CD14-positive monocyte (primary cell): Measurements from ENCODE around the gene TLCD4. TPM values are rescaled to one million over a fixed set of nuclear protein-coding genes. Genes with fewer than 3 reads are reported as not detected.

Source experiments
- DNase-seq, 3 donors: peaks; one replicate each; pipeline ENCODE4 v3.0.0-alpha.2; 2011 to 2022
- H2AFZ ChIP-seq: 2 replicates; pipeline ENCODE4 v1.6.0; 2012; ENCODE audit warnings: mild to moderate bottlenecking, low read depth, low read length, inconsistent platforms; ENCODE audit not compliant: insufficient read depth, poor library complexity, severe bottlenecking
- H3K27ac ChIP-seq, 2 donors: 1 replicate in 1 of 2; 2 replicates in 1 of 2; pipeline ENCODE4 v1.5.1; 2012 to 2013; ENCODE audit warnings: low read length in 2 of 2, control low read depth in 1 of 2, inconsistent platforms in 1 of 2, low read depth in 1 of 2, mild to moderate bottlenecking in 1 of 2
- H3K27me3 ChIP-seq, 2 donors: one replicate each; pipeline versions ENCODE4 v1.6.0 to v1.6.1; 2011 to 2013; ENCODE audit warnings: low read length in 2 of 2; ENCODE audit not compliant: control insufficient read depth in 2 of 2, insufficient read depth in 2 of 2
- H3K36me3 ChIP-seq, 2 donors: replicated peaks in 1 of 2; 1 replicate in 1 of 2; 2 replicates in 1 of 2; pipeline versions ENCODE4 v1.5.1 to v1.6.1; 2012 to 2013; ENCODE audit warnings: low read length in 2 of 2, control low read depth in 1 of 2, inconsistent platforms in 1 of 2, mild to moderate bottlenecking in 1 of 2; ENCODE audit not compliant: insufficient read depth in 2 of 2, control insufficient read depth in 1 of 2
- H3K4me1 ChIP-seq, 2 donors: 1 replicate in 1 of 2; 2 replicates in 1 of 2; pipeline versions ENCODE4 v1.5.1 to v1.6.1; 2012 to 2013; ENCODE audit warnings: low read length in 2 of 2, control low read depth in 1 of 2, inconsistent platforms in 1 of 2, mild to moderate bottlenecking in 1 of 2, moderate library complexity in 1 of 2; ENCODE audit not compliant: insufficient read depth in 2 of 2, control insufficient read depth in 1 of 2
- H3K4me2 ChIP-seq: replicated peaks from 2 replicates; pipeline ENCODE3; 2012; ENCODE audit warnings: low read length, moderate library complexity, mild to moderate bottlenecking; ENCODE audit not compliant: poor library complexity, severe bottlenecking; ENCODE audit errors: extremely low read depth
- H3K4me3 ChIP-seq, 3 experiments: fragments of 200-600 bp in 1 of 3; sonication (generic) in 1 of 3; replicated peaks in 1 of 3; 1 replicate in 2 of 3; 2 replicates in 1 of 3; pipeline ENCODE4 v1.5.1; 2011 to 2013; ENCODE audit warnings: low read length in 3 of 3, mild to moderate bottlenecking in 3 of 3, control low read depth in 2 of 3, low read depth in 2 of 3, inconsistent platforms in 1 of 3, moderate library complexity in 1 of 3
- H3K79me2 ChIP-seq: 2 replicates; pipeline ENCODE4 v1.6.0; 2012; ENCODE audit warnings: mild to moderate bottlenecking, control low read depth, inconsistent platforms, low read length, moderate library complexity; ENCODE audit not compliant: insufficient read depth
- H3K9ac ChIP-seq: 2 replicates; pipeline ENCODE4 v1.6.0; 2017; ENCODE audit warnings: low read length, mild to moderate bottlenecking; ENCODE audit not compliant: insufficient read depth, poor library complexity, severe bottlenecking
- H3K9me3 ChIP-seq, 2 donors: replicated peaks in 1 of 2; 1 replicate in 1 of 2; 2 replicates in 1 of 2; pipeline versions ENCODE4 v1.5.1 to v1.6.1; 2012 to 2013; ENCODE audit warnings: low read length in 2 of 2, control low read depth in 1 of 2; ENCODE audit not compliant: control insufficient read depth in 1 of 2, insufficient read depth in 1 of 2
- H4K20me1 ChIP-seq: 2 replicates; pipeline ENCODE4 v1.6.0; 2012; ENCODE audit warnings: mild to moderate bottlenecking, low read length, control low read depth, moderate library complexity; ENCODE audit not compliant: insufficient read depth
- H3K27ac Mint-ChIP-seq, 7 donors: one replicate each; pipeline ENCODE4 v1.8.0; 2020; ENCODE audit warnings: mild to moderate bottlenecking in 7 of 7, mixed read lengths in 7 of 7, moderate library complexity in 6 of 7, inconsistent platforms in 2 of 7
- H3K27me3 Mint-ChIP-seq, 3 donors: one replicate each; pipeline ENCODE4 v1.8.0; 2021 to 2022; ENCODE audit warnings: low read depth in 3 of 3, mild to moderate bottlenecking in 3 of 3, mixed read lengths in 3 of 3, moderate library complexity in 3 of 3, inconsistent platforms in 1 of 3
- H3K36me3 Mint-ChIP-seq, 2 donors: one replicate each; pipeline ENCODE4 v1.8.0; 2020; ENCODE audit warnings: mixed read lengths in 2 of 2, inconsistent platforms in 1 of 2, mild to moderate bottlenecking in 1 of 2
- H3K4me1 Mint-ChIP-seq: one replicate; pipeline ENCODE4 v1.8.0; 2020; ENCODE audit warnings: mild to moderate bottlenecking, mixed read lengths
- H3K4me3 Mint-ChIP-seq, 2 donors: one replicate each; pipeline ENCODE4 v1.8.0; 2020; ENCODE audit warnings: mild to moderate bottlenecking in 2 of 2, mixed read lengths in 2 of 2, moderate library complexity in 1 of 2
- H3K9me3 Mint-ChIP-seq, 7 donors: one replicate each; pipeline ENCODE4 v1.8.0; 2020 to 2022; ENCODE audit warnings: mixed read lengths in 7 of 7, mild to moderate bottlenecking in 6 of 7, moderate library complexity in 6 of 7, inconsistent platforms in 2 of 7
- WGBS: methylation state at CpG from one replicate; pipeline ENCODE4 v1.1.5; 2013; ENCODE audit warnings: missing lambda C conversion rate; ENCODE audit not compliant: insufficient coverage; 5-methylcytosine and 5-hydroxymethylcytosine counted together
- intact Hi-C, 2 donors: fragments of 100-400 bp; cut with micrococcal nuclease; formaldehyde crosslinking; loops; one replicate each; pipeline versions ENCODE4 v1.15.0 to v1.15.1; 2023
- polyA plus RNA-seq, 3 donors: library from polyadenylated mRNA; depleted of rRNA in 1 of 3; unstranded in 2 of 3; stranded (reverse) in 1 of 3; fragments of 300-500 nt in 2 of 3; fragments of >200 nt in 1 of 3; fragmentation: Illumina TruSeq in 2 of 3; gene quantifications; 1 replicate in 2 of 3; 2 replicates in 1 of 3; pipeline ENCODE4 v1.2.3, GENCODE V29; 2012 to 2021
- TF ChIP-seq, protein P1 (sequence below): fragments of 200-600 bp; IDR thresholded peaks from one replicate; pipeline ENCODE4 v1.8.0; 2022; ENCODE audit warnings: antibody characterized with exemption, mild to moderate bottlenecking

The TLCD4 gene
- polyA plus RNA-seq, 3 donors, result not detected

DNA sequence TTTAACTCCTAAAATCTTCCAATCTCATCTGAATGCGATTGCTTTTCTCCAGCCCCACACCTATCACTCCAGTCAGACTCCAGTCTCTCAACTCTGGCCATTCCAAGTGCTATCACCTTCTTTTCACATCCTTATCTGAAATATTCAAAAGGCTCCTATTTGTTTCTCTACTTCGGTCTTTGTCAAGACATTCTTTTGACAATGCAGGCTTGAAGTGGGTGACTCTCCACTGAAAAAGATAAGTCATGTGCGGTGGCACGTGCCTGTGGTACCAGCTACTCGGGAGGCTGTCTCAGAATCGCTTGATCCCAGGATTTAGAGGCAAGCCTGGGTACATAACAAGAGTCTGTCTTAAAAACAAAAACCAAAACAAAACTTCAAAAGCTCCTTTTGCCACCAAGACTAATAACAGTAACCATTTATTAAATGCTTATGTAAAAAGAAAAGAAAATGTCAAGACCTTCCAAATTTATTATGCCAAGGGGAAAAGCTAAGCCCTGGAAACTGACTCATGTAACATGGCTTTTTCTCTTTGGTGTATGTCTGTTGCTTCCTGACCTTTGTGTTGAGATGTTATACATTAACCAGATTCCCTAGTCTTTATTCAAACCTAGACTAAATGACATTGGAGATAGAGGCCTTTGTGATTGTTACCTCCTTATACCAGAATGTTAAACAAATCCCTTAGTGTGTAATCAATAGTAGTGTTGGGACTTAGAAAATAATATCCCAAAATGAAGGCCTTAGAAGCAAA is 48.0 kb upstream of the TLCD4 start:
- no peak for DNase-seq
- no peak overlapping the region for H2AFZ ChIP-seq
- H3K4me2 ChIP-seq, result no peak overlapping the region
- no peaks in the 10 kb centered on the region for H3K9me3 ChIP-seq
- peaks cover 0 to 2% (median 0%) of the 10 kb centered on the region in 7 donors for H3K9me3 Mint-ChIP-seq
- H3K4me3 ChIP-seq, result no peak overlapping the region
- H3K4me3 Mint-ChIP-seq, result no peak overlapping the region
- no peaks in the 10 kb centered on the region for H4K20me1 ChIP-seq
- TF ChIP-seq, protein P1, sequence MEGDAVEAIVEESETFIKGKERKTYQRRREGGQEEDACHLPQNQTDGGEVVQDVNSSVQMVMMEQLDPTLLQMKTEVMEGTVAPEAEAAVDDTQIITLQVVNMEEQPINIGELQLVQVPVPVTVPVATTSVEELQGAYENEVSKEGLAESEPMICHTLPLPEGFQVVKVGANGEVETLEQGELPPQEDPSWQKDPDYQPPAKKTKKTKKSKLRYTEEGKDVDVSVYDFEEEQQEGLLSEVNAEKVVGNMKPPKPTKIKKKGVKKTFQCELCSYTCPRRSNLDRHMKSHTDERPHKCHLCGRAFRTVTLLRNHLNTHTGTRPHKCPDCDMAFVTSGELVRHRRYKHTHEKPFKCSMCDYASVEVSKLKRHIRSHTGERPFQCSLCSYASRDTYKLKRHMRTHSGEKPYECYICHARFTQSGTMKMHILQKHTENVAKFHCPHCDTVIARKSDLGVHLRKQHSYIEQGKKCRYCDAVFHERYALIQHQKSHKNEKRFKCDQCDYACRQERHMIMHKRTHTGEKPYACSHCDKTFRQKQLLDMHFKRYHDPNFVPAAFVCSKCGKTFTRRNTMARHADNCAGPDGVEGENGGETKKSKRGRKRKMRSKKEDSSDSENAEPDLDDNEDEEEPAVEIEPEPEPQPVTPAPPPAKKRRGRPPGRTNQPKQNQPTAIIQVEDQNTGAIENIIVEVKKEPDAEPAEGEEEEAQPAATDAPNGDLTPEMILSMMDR, result no peak
- H3K4me1 Mint-ChIP-seq, result peaks cover 23% of the 10 kb centered on the region
- peaks cover 0 to 7% of the 10 kb centered on the region in 2 donors for H3K36me3 ChIP-seq
- intact Hi-C loops, result no loop called here
- H3K36me3 Mint-ChIP-seq, result peaks cover 8 to 11% of the 10 kb centered on the region in 2 donors
- H3K27me3 ChIP-seq, result no peaks in the 10 kb centered on the region
- peaks cover 0 to 1% (median 0%) of the 10 kb centered on the region in 3 donors for H3K27me3 Mint-ChIP-seq
- no peak overlapping the region for H3K27ac Mint-ChIP-seq
- WGBS, result 100% methylated on average over 5 of the region's 6 CpGs
- H3K27ac ChIP-seq, result no peak overlapping the region
- H3K9ac ChIP-seq, result no peak overlapping the region
- H3K4me1 ChIP-seq, result peaks cover 20 to 25% of the 10 kb centered on the region in 2 donors
- no peaks in the 10 kb centered on the region for H3K79me2 ChIP-seq

DNA sequence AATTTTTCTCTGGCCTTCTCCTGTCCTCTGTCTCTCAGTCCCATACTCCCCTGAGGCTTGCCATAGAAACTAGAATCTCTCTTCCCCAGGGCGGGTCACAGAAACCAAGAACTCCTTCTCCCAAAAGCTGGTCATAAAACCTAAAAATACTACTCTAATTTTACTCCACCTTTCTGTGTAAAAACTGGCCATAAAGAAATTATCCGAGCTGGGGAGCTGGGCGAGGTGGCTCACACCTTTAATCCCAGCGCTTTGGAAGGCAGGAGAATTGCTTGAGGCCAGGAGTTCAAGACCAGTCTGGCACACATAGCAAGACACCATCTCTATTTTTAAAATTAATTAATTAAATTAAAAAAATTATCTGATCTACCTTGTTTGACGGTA is 47.5 kb upstream of the TLCD4 start:
- H2AFZ ChIP-seq, result no peak overlapping the region
- H3K27ac Mint-ChIP-seq, result no peak overlapping the region
- TF ChIP-seq, protein P1, result no peak
- no peak overlapping the region for H3K9ac ChIP-seq
- intact Hi-C loops, result loop anchor here (5.0 to 10.0 kb wide), 2 partner anchors 158 to 165 kb away; partner anchors contain the start of gene RWDD3 (in 1 of the 2)
- H3K4me3 ChIP-seq, result no peak overlapping the region
- peaks cover 20 to 25% of the 10 kb centered on the region in 2 donors for H3K4me1 ChIP-seq
- no peak overlapping the region for H3K4me2 ChIP-seq
- H3K27me3 Mint-ChIP-seq, result peaks cover 1 to 4% (median 3%) of the 10 kb centered on the region in 3 donors
- H3K27me3 ChIP-seq, result no peaks in the 10 kb centered on the region
- no peak overlapping the region for H3K4me3 Mint-ChIP-seq
- peaks cover 5 to 7% of the 10 kb centered on the region in 2 donors for H3K36me3 Mint-ChIP-seq
- no peak overlapping the region for H3K27ac ChIP-seq
- peaks cover 0 to 2% of the 10 kb centered on the region in 2 donors for H3K36me3 ChIP-seq
- DNase-seq, result no peak
- no peaks in the 10 kb centered on the region for H4K20me1 ChIP-seq
- H3K79me2 ChIP-seq, result no peaks in the 10 kb centered on the region
- no peaks in the 10 kb centered on the region for H3K9me3 ChIP-seq
- 95% methylated on average over 3 of the region's 5 CpGs for WGBS
- H3K9me3 Mint-ChIP-seq, result peaks cover 0 to 2% (median 0%) of the 10 kb centered on the region in 7 donors
- H3K4me1 Mint-ChIP-seq, result peaks cover 23% of the 10 kb centered on the region
